Caco-2 (cell line): ENCODE results near the gene SART3. TPM values are rescaled to one million over a fixed set of nuclear protein-coding genes. Genes with fewer than 3 reads are reported as not detected.
"Not testable (repeated sequence)": the region's sequence is repeated elsewhere in the genome, so short reads cannot be mapped to it uniquely, and the experiment has no call there.

ENCODE experiments used
- BruUV-seq: library from RNA; stranded (reverse); fragments of 400-500 nt; replicated peaks from 2 replicates; lab custom pipeline; 2021; lab: Mats Ljungman, UMichigan
- CTCF ChIA-PET: fragments of 300-600 bp; sonication (Branson Sonifier 250); formaldehyde crosslinking; loops from one replicate; lab custom pipeline; 2022; ENCODE audit warnings: antibody characterized with exemption; lab: Charles Lee
- POLR2A ChIA-PET: fragments of 300-600 bp; sonication (Branson Sonifier 250); formaldehyde crosslinking; loops from one replicate; lab custom pipeline; 2022; ENCODE audit warnings: antibody characterized with exemption; lab: Charles Lee
- DNase-seq, 2 experiments: peaks; one replicate each; pipeline versions ENCODE4 v3.0.0 to v3.0.0-alpha.2; 2020 to 2022
- H3K27me3 ChIP-seq: replicated peaks from 2 replicates; pipeline ENCODE4 v1.6.0; 2011; ENCODE audit warnings: low read length; ENCODE audit not compliant: control insufficient read depth, insufficient read depth
- H3K36me3 ChIP-seq: 2 replicates; pipeline ENCODE4 v1.5.1; 2011; ENCODE audit warnings: low read length; ENCODE audit not compliant: control insufficient read depth, insufficient read depth
- H3K4me1 ChIP-seq: fragments of 250-450 bp; sonication (Bioruptor Pico); 2 replicates; pipeline ENCODE4 v1.5.1; 2020; ENCODE audit warnings: mild to moderate bottlenecking
- H3K4me3 ChIP-seq: 2 replicates; pipeline ENCODE4 v1.5.1; 2011; ENCODE audit warnings: low read depth, mild to moderate bottlenecking, control low read depth, low read length
- H3K9me3 ChIP-seq: fragments of 250-450 bp; sonication (Bioruptor Pico); 2 replicates; pipeline ENCODE4 v1.5.1; 2020; ENCODE audit warnings: mild to moderate bottlenecking, moderate library complexity
- H3K27ac Mint-ChIP-seq: one replicate; pipeline ENCODE4 v1.8.0; 2022; ENCODE audit warnings: mixed read lengths; ENCODE audit not compliant: unreplicated experiment
- H3K27me3 Mint-ChIP-seq: one replicate; pipeline ENCODE4 v1.8.0; 2022; ENCODE audit warnings: mixed read lengths; ENCODE audit not compliant: insufficient read depth, unreplicated experiment
- H3K36me3 Mint-ChIP-seq: one replicate; pipeline ENCODE4 v1.8.0; 2022; ENCODE audit warnings: mild to moderate bottlenecking, mixed read lengths; ENCODE audit not compliant: insufficient read depth, unreplicated experiment
- H3K4me1 Mint-ChIP-seq: one replicate; pipeline ENCODE4 v1.8.0; 2022; ENCODE audit warnings: low read depth, mixed read lengths; ENCODE audit not compliant: unreplicated experiment
- H3K4me3 Mint-ChIP-seq: one replicate; pipeline ENCODE4 v1.8.0; 2022; ENCODE audit warnings: mild to moderate bottlenecking, moderate library complexity, mixed read lengths; ENCODE audit not compliant: unreplicated experiment
- H3K9me3 Mint-ChIP-seq: one replicate; pipeline ENCODE4 v1.8.0; 2022; ENCODE audit warnings: mixed read lengths; ENCODE audit not compliant: unreplicated experiment
- CTCF ChIP-seq, 2 experiments: fragments of 200-600 bp in 1 of 2; IDR thresholded peaks; 1 replicate in 1 of 2; 2 replicates in 1 of 2; pipeline versions ENCODE4 v1.5.1 to v1.8.0; 2011 to 2022; ENCODE audit warnings: antibody characterized with exemption in 1 of 2, control low read depth in 1 of 2, inconsistent platforms in 1 of 2, low read depth in 1 of 2, low read length in 1 of 2, mild to moderate bottlenecking in 1 of 2, moderate library complexity in 1 of 2; ENCODE audit not compliant: insufficient read depth in 1 of 2, severe bottlenecking in 1 of 2, unreplicated experiment in 1 of 2
- intact Hi-C: fragments of 100-400 bp; cut with micrococcal nuclease; formaldehyde crosslinking; loops from one replicate; pipeline ENCODE4 v1.10.0; 2022; ENCODE audit not compliant: unreplicated experiment
- total RNA-seq: library from RNA; stranded (reverse); gene quantifications from 2 replicates; pipeline ENCODE4 v1.2.3, GENCODE V29; 2022

Gene SART3
- total RNA-seq, 1 experiment from 2014 or later = 77.3 TPM

- DNase-seq = no peak
- Mint-ChIP-seq H3K27ac (no peak overlapping the region), H3K4me3 (no peak overlapping the region), H3K27me3 (peaks cover 15% of the 10 kb centered on the region), H3K4me1 (no peaks in the 10 kb centered on the region), H3K9me3 (no peaks in the 10 kb centered on the region), H3K36me3 (no peaks in the 10 kb centered on the region)
- intact Hi-C loops = no loop called here
- H3K4me3 ChIP-seq = no peak overlapping the region
- no TSS peak for BruUV-seq
- POLR2A ChIA-PET = no interaction called here
- H3K36me3 ChIP-seq = no peaks in the 10 kb centered on the region
- H3K27me3 ChIP-seq = no peaks in the 10 kb centered on the region
- no peak for TF ChIP-seq CTCF (IDR thresholded peaks at IDR 0.05; ENCODE audit: insufficient read depth in 1 of 2, low read depth in 1 of 2, low read length in 1 of 2, severe bottlenecking in 1 of 2, unreplicated experiment in 1 of 2)
- CTCF ChIA-PET = no interaction called here
- H3K9me3 ChIP-seq = 0 out of 2 replicates have a peak, but pooled peaks cover 3% of the 10 kb centered on the region
- no peaks in the 10 kb centered on the region for H3K4me1 ChIP-seq
Measured at GRCh38 chr12:108491256-108491655, 69.7 kb downstream of the SART3 start.

GRCh38 chr12:108487029-108487428 lies 73.9 kb downstream of the SART3 start:
- BruUV-seq, POLR2A ChIA-PET: not testable (repeated sequence)

GRCh38 chr12:108485371-108485770 lies 75.6 kb downstream of the SART3 start:
- H3K4me3 Mint-ChIP-seq, H3K27ac Mint-ChIP-seq, H3K4me1 Mint-ChIP-seq, H3K9me3 ChIP-seq, H3K27me3 Mint-ChIP-seq, DNase-seq, H3K27me3 ChIP-seq, H3K4me3 ChIP-seq, H3K9me3 Mint-ChIP-seq, intact Hi-C loops, BruUV-seq, POLR2A ChIA-PET, CTCF ChIA-PET, H3K36me3 ChIP-seq, H3K36me3 Mint-ChIP-seq, H3K4me1 ChIP-seq: not testable (repeated sequence)

More at GRCh38 chr12:108487029-108487428, 73.9 kb downstream of the SART3 start:
- H3K4me3 Mint-ChIP-seq, DNase-seq, H3K27me3 ChIP-seq, H3K36me3 Mint-ChIP-seq, intact Hi-C loops, H3K4me3 ChIP-seq, CTCF ChIA-PET, H3K4me1 ChIP-seq, H3K4me1 Mint-ChIP-seq, H3K9me3 ChIP-seq, H3K36me3 ChIP-seq, H3K27me3 Mint-ChIP-seq, H3K27ac Mint-ChIP-seq, H3K9me3 Mint-ChIP-seq: not testable (repeated sequence)

- BruUV-seq = no TSS peak
- H3K9me3 ChIP-seq = 0 out of 2 replicates have a peak, but pooled peaks cover 3% of the 10 kb centered on the region
- no peaks in the 10 kb centered on the region for H3K27me3 ChIP-seq
- H3K4me3 Mint-ChIP-seq = no peak overlapping the region
- H3K27me3 Mint-ChIP-seq = peaks cover 2% of the 10 kb centered on the region
- H3K4me3 ChIP-seq = no peak overlapping the region
- no peak for DNase-seq
- POLR2A ChIA-PET = no interaction called here
- no peaks in the 10 kb centered on the region for H3K36me3 ChIP-seq
- H3K36me3 Mint-ChIP-seq = no peaks in the 10 kb centered on the region
- no peaks in the 10 kb centered on the region for H3K4me1 Mint-ChIP-seq
- intact Hi-C loops = no loop called here
- H3K9me3 Mint-ChIP-seq = no peaks in the 10 kb centered on the region
- CTCF ChIA-PET = no interaction called here
- no peak for TF ChIP-seq CTCF (IDR thresholded peaks at IDR 0.05; ENCODE audit: insufficient read depth in 1 of 2, low read depth in 1 of 2, low read length in 1 of 2, severe bottlenecking in 1 of 2, unreplicated experiment in 1 of 2)
- H3K27ac Mint-ChIP-seq = no peak overlapping the region
- no peaks in the 10 kb centered on the region for H3K4me1 ChIP-seq
Measured at GRCh38 chr12:108484845-108485244, 76.1 kb downstream of the SART3 start.
